Hepatocyte (in vitro differentiated cells): ENCODE data around the gene CHRM2.

Experiments
- CTCF ChIP-seq: fragments of 200-600 bp; sonication (generic); IDR thresholded peaks from 2 replicates; pipeline ENCODE4 v1.5.1; 2016; ENCODE audit warnings: antibody characterized with exemption, mild to moderate bottlenecking; ENCODE audit not compliant: poor library complexity
- EZH2 ChIP-seq: fragments of 200-600 bp; sonication (generic); IDR thresholded peaks from 2 replicates; pipeline ENCODE4 v1.6.1; 2016; ENCODE audit warnings: antibody characterized with exemption, mild to moderate bottlenecking, borderline replicate concordance
- EZH2phosphoT487 ChIP-seq: fragments of 200-600 bp; sonication (generic); IDR thresholded peaks from one replicate; pipeline ENCODE4 v1.6.1; 2018; ENCODE audit warnings: antibody characterized with exemption, mild to moderate bottlenecking, low read depth, moderate library complexity; ENCODE audit not compliant: unreplicated experiment, severe bottlenecking

GRCh38 chr7:136884492-136884891 lies 16.0 kb downstream of the CHRM2 start:
- no peak for TF ChIP-seq EZH2
- TF ChIP-seq CTCF = no peak
- no peak for TF ChIP-seq EZH2phosphoT487
